A549 (cell line): Measurements from ENCODE around the gene SART1.

Source experiments
- CTCF ChIP-seq: fragments of >200 bp; sonication (Bioruptor Twin); formaldehyde crosslinking; IDR thresholded peaks from 3 replicates; pipeline ENCODE4 v1.5.1; 2016
- JUNB ChIP-seq: fragments of >200 bp; sonication (Bioruptor Twin); formaldehyde crosslinking; IDR thresholded peaks from 2 replicates; pipeline ENCODE4 v1.6.1; 2016
- MAX ChIP-seq: IDR thresholded peaks from 2 replicates; pipeline ENCODE4 v1.6.1; 2012
- POLR2A ChIP-seq: IDR thresholded peaks from 2 replicates; pipeline ENCODE4 v1.6.1; 2012; ENCODE audit warnings: mild to moderate bottlenecking, low read length
- TF ChIP-seq, protein P1 (sequence below): fragments of >200 bp; sonication (Bioruptor Twin); formaldehyde crosslinking; IDR thresholded peaks from 3 replicates; pipeline ENCODE4 v1.6.1; 2016

- TF ChIP-seq POLR2A = no peak
- TF ChIP-seq CTCF = no peak
- no peak for TF ChIP-seq MAX
- TF ChIP-seq, protein P1, sequence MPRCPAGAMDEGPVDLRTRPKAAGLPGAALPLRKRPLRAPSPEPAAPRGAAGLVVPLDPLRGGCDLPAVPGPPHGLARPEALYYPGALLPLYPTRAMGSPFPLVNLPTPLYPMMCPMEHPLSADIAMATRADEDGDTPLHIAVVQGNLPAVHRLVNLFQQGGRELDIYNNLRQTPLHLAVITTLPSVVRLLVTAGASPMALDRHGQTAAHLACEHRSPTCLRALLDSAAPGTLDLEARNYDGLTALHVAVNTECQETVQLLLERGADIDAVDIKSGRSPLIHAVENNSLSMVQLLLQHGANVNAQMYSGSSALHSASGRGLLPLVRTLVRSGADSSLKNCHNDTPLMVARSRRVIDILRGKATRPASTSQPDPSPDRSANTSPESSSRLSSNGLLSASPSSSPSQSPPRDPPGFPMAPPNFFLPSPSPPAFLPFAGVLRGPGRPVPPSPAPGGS = no peak
- no peak for TF ChIP-seq JUNB
Observed at GRCh38 chr11:66013762-66014100, 52.2 kb downstream of the SART1 start.
